ENCODE results near the gene SKOR1. TPM values are rescaled to one million over a fixed set of nuclear protein-coding genes. Genes with fewer than 3 reads are reported as not detected.

Gene SKOR1
- total RNA-seq, 1 donor from 2014 or later, result not detected

GRCh38 chr15:67808821-67809220 lies 16.5 kb upstream of the SKOR1 start:
- TF ChIP-seq EZH2 (IDR thresholded peaks at IDR 0.05; ENCODE audit: insufficient read depth, low read length), result no peak
- no peak for TF ChIP-seq CTCF (IDR thresholded peaks at IDR 0.05; ENCODE audit: insufficient read depth, low read depth, low read length)
- H4K20me1 ChIP-seq (ENCODE audit: insufficient read depth, low read length), result no peaks in the 10 kb centered on the region
- no peak overlapping the region for H3K9ac ChIP-seq (ENCODE audit: low read length)
- peaks cover 23% of the 10 kb centered on the region for H3K27me3 Mint-ChIP-seq (ENCODE audit: low read depth, unreplicated experiment)
- DNase-seq (ENCODE audit: low read depth) (no peak), FAIRE-seq (no peak)
- no peak overlapping the region for H3K27ac ChIP-seq (ENCODE audit: low read depth, low read length)
- H2AFZ ChIP-seq (ENCODE audit: low read depth, low read length), result no peak overlapping the region
- no peaks in the 10 kb centered on the region for H3K36me3 ChIP-seq (ENCODE audit: insufficient read depth, low read length)
- no peaks in the 10 kb centered on the region for H3K79me2 ChIP-seq (ENCODE audit: insufficient read depth, low read length)
- H3K4me2 ChIP-seq (ENCODE audit: low read length), result no peak overlapping the region
- H3K9me3 Mint-ChIP-seq (ENCODE audit: unreplicated experiment), result peaks cover 4% of the 10 kb centered on the region
- no peaks in the 10 kb centered on the region for H3K4me1 Mint-ChIP-seq (ENCODE audit: low read depth, unreplicated experiment)
- peaks cover 2% of the 10 kb centered on the region for H3K36me3 Mint-ChIP-seq (ENCODE audit: low read depth, unreplicated experiment)
- no peak overlapping the region for H3K27ac Mint-ChIP-seq (ENCODE audit: unreplicated experiment)
- no peaks in the 10 kb centered on the region for H3K9me3 ChIP-seq (ENCODE audit: insufficient read depth, low read depth, low read length)
- peaks cover 9% of the 10 kb centered on the region for H3K27me3 ChIP-seq (ENCODE audit: insufficient read depth, low read length)
- no peaks in the 10 kb centered on the region for H3K4me1 ChIP-seq (ENCODE audit: insufficient read depth, low read length)
- H3K4me3 ChIP-seq (ENCODE audit: insufficient read depth, low read depth, low read length), result no peak overlapping the region
- H3K4me3 Mint-ChIP-seq (ENCODE audit: unreplicated experiment), result no peak overlapping the region

DNA sequence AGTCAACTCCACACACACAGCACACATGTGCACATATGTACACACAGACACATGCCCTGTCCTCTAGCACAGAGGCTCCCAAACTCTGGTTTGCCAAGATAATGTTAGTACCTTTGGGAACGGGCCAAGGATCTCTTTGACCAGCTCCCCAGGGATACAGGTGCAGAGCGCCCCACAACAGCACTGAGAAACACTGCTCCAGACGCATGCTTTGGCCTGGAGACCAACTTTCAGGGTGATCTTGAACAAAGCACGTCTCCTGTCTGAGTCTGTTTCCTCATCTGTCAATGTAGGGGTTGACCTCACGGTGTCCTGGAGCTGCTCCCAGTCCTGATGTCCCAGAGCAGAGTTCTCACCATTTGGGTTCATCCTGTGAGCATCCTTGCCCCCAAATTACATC lies 15.9 kb upstream of the SKOR1 start:
- H2AFZ ChIP-seq (ENCODE audit: low read depth, low read length), result no peak overlapping the region
- Mint-ChIP-seq H3K27ac (ENCODE audit: unreplicated experiment) (no peak overlapping the region), H3K4me1 (ENCODE audit: low read depth, unreplicated experiment) (no peaks in the 10 kb centered on the region), H3K4me3 (ENCODE audit: unreplicated experiment) (no peak overlapping the region), H3K36me3 (ENCODE audit: low read depth, unreplicated experiment) (peaks cover 2% of the 10 kb centered on the region), H3K9me3 (ENCODE audit: unreplicated experiment) (peaks cover 4% of the 10 kb centered on the region), H3K27me3 (ENCODE audit: low read depth, unreplicated experiment) (peaks cover 23% of the 10 kb centered on the region)
- no peak overlapping the region for H3K4me2 ChIP-seq (ENCODE audit: low read length)
- TF ChIP-seq CTCF (IDR thresholded peaks at IDR 0.05; ENCODE audit: insufficient read depth, low read depth, low read length) (no peak), EZH2 (IDR thresholded peaks at IDR 0.05; ENCODE audit: insufficient read depth, low read length) (no peak)
- FAIRE-seq (no peak), DNase-seq (ENCODE audit: low read depth) (no peak)
- no peaks in the 10 kb centered on the region for H3K4me1 ChIP-seq (ENCODE audit: insufficient read depth, low read length)
- H3K4me3 ChIP-seq (ENCODE audit: insufficient read depth, low read depth, low read length), result no peak overlapping the region
- H3K36me3 ChIP-seq (ENCODE audit: insufficient read depth, low read length), result no peaks in the 10 kb centered on the region
- H4K20me1 ChIP-seq (ENCODE audit: insufficient read depth, low read length), result no peaks in the 10 kb centered on the region
- no peaks in the 10 kb centered on the region for H3K79me2 ChIP-seq (ENCODE audit: insufficient read depth, low read length)
- no peaks in the 10 kb centered on the region for H3K9me3 ChIP-seq (ENCODE audit: insufficient read depth, low read depth, low read length)
- no peak overlapping the region for H3K9ac ChIP-seq (ENCODE audit: low read length)
- H3K27me3 ChIP-seq (ENCODE audit: insufficient read depth, low read length), result peaks cover 9% of the 10 kb centered on the region
- H3K27ac ChIP-seq (ENCODE audit: low read depth, low read length), result no peak overlapping the region

- Mint-ChIP-seq H3K9me3 (ENCODE audit: unreplicated experiment) (peaks cover 4% of the 10 kb centered on the region), H3K4me1 (ENCODE audit: low read depth, unreplicated experiment) (no peaks in the 10 kb centered on the region), H3K27me3 (ENCODE audit: low read depth, unreplicated experiment) (peaks cover 25% of the 10 kb centered on the region), H3K4me3 (ENCODE audit: unreplicated experiment) (no peak overlapping the region), H3K27ac (ENCODE audit: unreplicated experiment) (no peak overlapping the region), H3K36me3 (ENCODE audit: low read depth, unreplicated experiment) (peaks cover 2% of the 10 kb centered on the region)
- H4K20me1 ChIP-seq (ENCODE audit: insufficient read depth, low read length), result no peaks in the 10 kb centered on the region
- no peak for DNase-seq (ENCODE audit: low read depth)
- no peaks in the 10 kb centered on the region for H3K4me1 ChIP-seq (ENCODE audit: insufficient read depth, low read length)
- H3K27ac ChIP-seq (ENCODE audit: low read depth, low read length), result no peak overlapping the region
- no peaks in the 10 kb centered on the region for H3K9me3 ChIP-seq (ENCODE audit: insufficient read depth, low read depth, low read length)
- H2AFZ ChIP-seq (ENCODE audit: low read depth, low read length), result no peak overlapping the region
- no peak for TF ChIP-seq EZH2 (IDR thresholded peaks at IDR 0.05; ENCODE audit: insufficient read depth, low read length)
- no peak overlapping the region for H3K9ac ChIP-seq (ENCODE audit: low read length)
- no peaks in the 10 kb centered on the region for H3K36me3 ChIP-seq (ENCODE audit: insufficient read depth, low read length)
- no peak for FAIRE-seq
- no peaks in the 10 kb centered on the region for H3K79me2 ChIP-seq (ENCODE audit: insufficient read depth, low read length)
- H3K4me2 ChIP-seq (ENCODE audit: low read length), result no peak overlapping the region
- H3K27me3 ChIP-seq (ENCODE audit: insufficient read depth, low read length), result peaks cover 9% of the 10 kb centered on the region
- H3K4me3 ChIP-seq (ENCODE audit: insufficient read depth, low read depth, low read length), result no peak overlapping the region
These were observed 15.4 kb upstream of the SKOR1 start for GRCh38 chr15:67809866-67810265.
